ENCODE measurements around the gene PTPRD.
"Not testable (repeated sequence)": the region's sequence is repeated elsewhere in the genome, so short reads cannot be mapped to it uniquely, and the experiment has no call there.

The PTPRD gene

DNA sequence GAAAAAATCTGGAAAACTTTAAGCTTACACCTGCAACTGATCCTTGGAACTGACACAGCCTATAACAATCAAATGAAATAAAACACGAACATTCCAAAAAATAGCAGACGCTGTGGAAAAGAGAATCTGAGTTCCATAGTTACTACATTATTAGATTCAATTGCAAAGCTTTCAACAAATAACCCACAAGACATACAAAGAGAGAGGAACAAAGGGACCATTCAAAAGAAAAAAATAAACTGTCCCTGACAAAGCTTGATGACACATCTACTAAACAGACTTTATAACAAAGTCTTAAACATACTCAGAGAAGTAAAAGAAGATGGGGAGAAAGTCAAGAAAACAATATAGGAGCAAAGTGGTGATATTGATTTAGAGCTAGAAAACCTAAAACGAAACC lies 1123.6 kb downstream of the PTPRD start:
- H3K4me3 Mint-ChIP-seq, result no peak overlapping the region
- no peak overlapping the region for H3K27ac Mint-ChIP-seq
- ATAC-seq (no peak), DNase-seq (ENCODE audit: low spot score in 2 of 2) (no peak)
- peaks cover 14% of the 10 kb centered on the region for H3K9me3 Mint-ChIP-seq
- no peaks in the 10 kb centered on the region for H3K4me1 Mint-ChIP-seq
- H3K36me3 Mint-ChIP-seq, result no peaks in the 10 kb centered on the region

DNA sequence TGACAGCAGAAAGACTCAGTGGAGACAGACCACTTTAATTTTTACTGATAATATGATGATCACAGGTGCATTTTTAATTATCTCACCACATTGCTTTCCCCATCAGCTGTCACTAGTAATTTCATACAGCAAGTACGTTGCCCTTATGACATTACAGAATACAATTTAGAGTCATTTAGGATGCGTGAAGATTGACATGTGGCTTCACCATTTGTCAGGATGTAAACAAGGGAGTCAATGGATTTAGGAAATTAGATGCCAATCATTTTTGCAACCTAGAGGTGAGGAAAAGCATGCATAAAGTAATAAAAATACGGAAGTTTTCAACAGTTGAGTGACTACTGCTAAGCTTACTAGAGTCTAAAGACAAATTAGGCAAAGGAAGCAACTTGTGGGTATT lies 1129.6 kb downstream of the PTPRD start:
- Mint-ChIP-seq H3K4me3 (no peak overlapping the region), H3K27ac (no peak overlapping the region), H3K4me1 (no peaks in the 10 kb centered on the region), H3K36me3 (no peaks in the 10 kb centered on the region), H3K9me3 (peaks cover 7% of the 10 kb centered on the region)
- no peak for DNase-seq (ENCODE audit: low spot score in 2 of 2)
- ATAC-seq, result no peak

DNA sequence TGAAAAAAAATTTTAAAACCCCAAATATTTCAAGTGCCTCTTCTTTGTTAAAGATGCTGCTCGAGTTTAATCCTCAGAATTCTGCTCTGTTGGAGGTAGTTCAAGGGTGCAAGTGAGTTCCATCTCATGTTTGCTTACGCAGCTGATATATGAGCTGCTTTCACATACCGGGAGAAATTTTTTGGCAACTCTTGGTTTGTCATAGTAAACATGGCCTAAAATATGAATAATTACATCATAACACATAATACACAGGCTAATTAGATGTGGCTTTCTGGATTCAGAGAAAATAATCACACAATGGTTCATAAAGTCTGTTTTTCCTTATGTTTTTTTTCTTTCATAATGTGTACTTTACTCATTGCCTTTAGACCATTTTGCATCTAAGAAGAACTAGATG lies 1134.1 kb downstream of the PTPRD start:
- ATAC-seq (no peak), DNase-seq (ENCODE audit: low spot score in 2 of 2) (no peak)
- H3K4me1 Mint-ChIP-seq, result no peaks in the 10 kb centered on the region
- no peak overlapping the region for H3K27ac Mint-ChIP-seq
- no peaks in the 10 kb centered on the region for H3K36me3 Mint-ChIP-seq
- H3K4me3 Mint-ChIP-seq, result no peak overlapping the region
- peaks cover 4% of the 10 kb centered on the region for H3K9me3 Mint-ChIP-seq

DNA sequence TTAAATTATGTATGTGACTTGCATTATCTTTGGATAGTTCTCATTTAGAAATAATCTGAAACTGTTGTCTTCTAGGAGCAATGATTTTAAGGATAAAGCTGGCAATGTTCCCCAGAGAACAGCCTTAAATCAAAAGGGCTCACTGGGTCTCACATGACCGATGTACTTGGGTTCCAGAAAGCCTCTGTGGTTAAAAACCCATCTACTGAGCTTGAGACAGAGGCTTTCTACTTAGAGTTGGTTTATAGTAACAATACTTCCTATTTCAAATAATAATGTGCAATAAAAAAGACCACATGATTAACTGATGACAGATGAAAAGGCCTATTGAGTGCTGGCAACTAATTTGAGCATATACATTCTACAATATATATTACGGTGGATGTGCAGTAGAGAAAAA lies 1143.5 kb downstream of the PTPRD start:
- no peak overlapping the region for H3K4me3 Mint-ChIP-seq
- H3K27ac Mint-ChIP-seq, result no peak overlapping the region
- H3K4me1 Mint-ChIP-seq, result no peaks in the 10 kb centered on the region
- peaks cover 2% of the 10 kb centered on the region for H3K9me3 Mint-ChIP-seq
- ATAC-seq (no peak), DNase-seq (ENCODE audit: low spot score in 2 of 2) (no peak)
- H3K36me3 Mint-ChIP-seq, result no peaks in the 10 kb centered on the region

DNA sequence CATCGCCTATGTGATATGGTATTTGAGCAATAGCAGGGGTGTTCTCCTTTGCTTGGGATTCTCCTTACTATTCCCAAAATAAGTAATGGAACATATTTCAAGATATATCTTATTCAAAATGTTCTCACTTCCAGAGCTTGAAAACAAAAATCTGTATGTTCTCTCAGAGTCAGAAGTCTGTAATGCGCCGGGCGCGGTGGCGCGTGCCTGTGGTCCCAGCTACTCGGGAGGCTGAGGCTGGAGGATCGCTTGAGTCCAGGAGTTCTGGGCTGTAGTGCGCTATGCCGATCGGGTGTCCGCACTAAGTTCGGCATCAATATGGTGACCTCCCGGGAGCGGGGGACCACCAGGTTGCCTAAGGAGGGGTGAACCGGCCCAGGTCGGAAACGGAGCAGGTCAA lies 1170.9 kb downstream of the PTPRD start:
- H3K9me3 Mint-ChIP-seq; DNase-seq (ENCODE audit: low spot score in 2 of 2); ATAC-seq; H3K4me1 Mint-ChIP-seq; H3K36me3 Mint-ChIP-seq; H3K4me3 Mint-ChIP-seq; H3K27ac Mint-ChIP-seq: not testable (repeated sequence)

DNA sequence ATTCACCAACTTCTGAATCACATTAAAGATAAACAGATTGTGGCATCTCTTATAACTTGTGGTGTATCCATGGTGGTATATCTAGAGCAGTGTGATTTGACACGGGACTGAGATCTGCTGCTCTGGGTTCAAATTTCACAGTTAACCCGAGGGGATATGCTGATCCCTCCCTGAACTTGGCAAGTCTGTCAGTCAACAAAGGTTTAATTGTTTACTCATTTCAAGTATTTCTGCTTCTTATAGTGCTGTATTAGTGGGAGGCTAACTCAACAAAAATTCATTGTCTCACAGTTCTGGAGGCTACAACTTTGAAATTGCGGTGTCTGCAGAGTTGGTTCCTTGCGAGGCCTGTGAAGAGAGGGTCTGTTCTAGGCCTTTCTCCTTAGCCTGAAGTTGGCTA lies 1175.2 kb downstream of the PTPRD start:
- ATAC-seq (no peak), DNase-seq (ENCODE audit: low spot score in 2 of 2) (no peak)
- Mint-ChIP-seq H3K4me3 (no peak overlapping the region), H3K9me3 (peaks cover 12% of the 10 kb centered on the region), H3K4me1 (no peaks in the 10 kb centered on the region), H3K27ac (no peak overlapping the region), H3K36me3 (no peaks in the 10 kb centered on the region)

DNA sequence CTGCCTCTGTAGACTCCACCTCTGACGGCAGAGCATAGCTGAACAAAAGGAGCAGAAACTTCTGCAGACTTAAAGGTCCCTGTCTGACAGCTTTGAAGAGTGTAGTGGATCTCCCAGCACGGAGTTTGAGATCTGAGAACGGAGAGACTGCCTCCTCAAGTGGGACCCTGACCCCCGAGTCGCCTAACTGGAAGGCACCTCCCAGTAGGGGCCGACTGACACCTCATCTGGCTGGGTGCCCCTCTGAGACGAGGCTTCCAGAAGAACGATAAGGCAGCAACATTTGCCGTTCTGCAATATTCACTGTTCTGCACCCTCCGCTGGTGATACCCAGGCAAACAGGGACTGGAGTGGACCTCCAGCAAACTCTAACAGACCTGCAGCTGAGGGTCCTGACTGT lies 1186.3 kb downstream of the PTPRD start:
- ATAC-seq; H3K4me1 Mint-ChIP-seq; H3K27ac Mint-ChIP-seq; H3K4me3 Mint-ChIP-seq; DNase-seq (ENCODE audit: low spot score in 2 of 2); H3K36me3 Mint-ChIP-seq: not testable (repeated sequence)
- peaks cover 16% of the 10 kb centered on the region for H3K9me3 Mint-ChIP-seq

DNA sequence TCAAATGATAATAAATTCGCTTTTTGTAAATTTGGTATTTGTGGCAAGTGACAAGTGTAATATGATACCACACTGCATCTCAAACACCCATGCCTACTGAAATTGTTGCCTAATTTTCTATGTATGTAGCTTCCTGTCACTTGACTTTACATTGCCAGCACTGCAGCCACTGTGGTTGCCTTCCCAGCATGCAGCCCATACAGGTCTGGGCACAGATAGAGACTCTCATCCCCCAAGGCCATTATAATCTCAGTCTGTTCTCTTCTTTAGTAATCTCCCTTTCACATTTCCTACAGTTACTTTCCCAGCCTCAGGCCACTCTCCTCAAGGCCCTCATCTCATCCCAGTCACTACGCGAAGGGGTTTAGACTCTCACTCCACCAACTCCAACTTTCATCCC lies 1200.6 kb downstream of the PTPRD start:
- DNase-seq (ENCODE audit: low spot score in 2 of 2) (no peak), ATAC-seq (no peak)
- Mint-ChIP-seq H3K27ac (no peak overlapping the region), H3K4me3 (no peak overlapping the region), H3K4me1 (no peaks in the 10 kb centered on the region), H3K9me3 (peaks cover 10% of the 10 kb centered on the region), H3K36me3 (no peaks in the 10 kb centered on the region)

DNA sequence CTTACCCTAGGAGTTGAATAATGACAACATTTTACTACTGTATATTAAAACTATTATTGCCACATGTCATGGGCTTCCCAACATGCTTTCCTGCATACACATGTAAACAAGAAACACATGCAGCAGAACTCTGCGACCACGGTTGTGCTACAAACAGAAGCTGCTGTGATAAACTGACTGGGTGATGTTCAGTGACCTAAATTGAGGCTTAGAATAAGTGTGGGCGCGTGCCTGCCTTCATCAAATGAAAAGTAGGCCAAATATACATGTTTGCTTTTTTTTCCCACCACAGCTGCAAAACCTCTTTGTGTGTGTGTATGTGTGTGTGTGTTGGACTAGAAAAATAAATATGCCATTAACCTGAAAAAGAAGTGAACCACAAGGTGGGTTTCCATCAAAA lies 1202.1 kb downstream of the PTPRD start:
- Mint-ChIP-seq H3K9me3 (peaks cover 5% of the 10 kb centered on the region), H3K27ac (no peak overlapping the region), H3K4me3 (no peak overlapping the region), H3K36me3 (no peaks in the 10 kb centered on the region), H3K4me1 (no peaks in the 10 kb centered on the region)
- no peak for DNase-seq (ENCODE audit: low spot score in 2 of 2)
- ATAC-seq, result no peak

DNA sequence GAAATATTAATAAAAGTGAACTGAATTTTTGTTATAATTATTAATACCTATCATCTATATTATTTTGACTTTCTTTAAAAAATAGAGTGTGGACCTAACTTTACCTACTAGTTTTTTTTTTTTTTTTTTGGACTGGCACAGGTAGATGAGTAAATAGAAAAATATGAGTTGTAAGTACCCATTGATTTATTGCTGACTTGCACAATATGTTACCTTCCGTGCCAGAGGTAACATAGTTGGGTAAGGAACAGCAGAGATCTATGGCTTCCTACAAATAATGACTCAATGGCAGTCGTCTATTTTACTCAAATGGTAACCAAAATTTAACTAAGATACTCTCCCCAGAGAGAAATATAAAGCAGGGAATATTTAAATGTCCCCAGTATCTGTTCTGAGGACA lies 1212.8 kb downstream of the PTPRD start:
- no peak overlapping the region for H3K27ac Mint-ChIP-seq

DNA sequence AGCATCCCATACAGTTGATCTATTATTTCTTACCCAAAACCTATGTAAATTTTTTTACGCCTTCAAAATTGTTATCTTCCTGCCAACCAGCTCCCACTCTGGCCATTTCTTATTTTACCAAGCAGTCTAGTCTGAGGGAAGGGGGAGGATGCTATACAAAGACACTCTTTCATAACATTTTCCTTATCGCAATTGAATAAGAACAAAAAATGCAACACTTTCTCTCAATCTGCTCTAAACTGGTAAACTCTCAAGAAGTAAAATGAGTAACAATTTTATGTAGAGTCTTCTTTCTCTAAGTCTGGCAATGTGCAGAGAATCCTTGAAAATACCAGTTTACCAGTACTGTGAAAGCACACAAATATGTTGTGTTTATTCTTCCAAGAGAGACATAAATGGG lies 1216.3 kb downstream of the PTPRD start:
- ATAC-seq, result no peak
- Mint-ChIP-seq H3K4me3 (no peak overlapping the region), H3K4me1 (no peaks in the 10 kb centered on the region), H3K27ac (no peak overlapping the region), H3K9me3 (peaks cover 9% of the 10 kb centered on the region), H3K36me3 (no peaks in the 10 kb centered on the region)
- no peak for DNase-seq (ENCODE audit: low spot score in 2 of 2)

More for the DNA sequence above, 1212.8 kb downstream of the PTPRD start:
- no peak overlapping the region for H3K4me3 Mint-ChIP-seq
- DNase-seq (ENCODE audit: low spot score in 2 of 2) (no peak), ATAC-seq (no peak)
- H3K36me3 Mint-ChIP-seq, result no peaks in the 10 kb centered on the region
- no peaks in the 10 kb centered on the region for H3K4me1 Mint-ChIP-seq
- peaks cover 22% of the 10 kb centered on the region for H3K9me3 Mint-ChIP-seq

DNA sequence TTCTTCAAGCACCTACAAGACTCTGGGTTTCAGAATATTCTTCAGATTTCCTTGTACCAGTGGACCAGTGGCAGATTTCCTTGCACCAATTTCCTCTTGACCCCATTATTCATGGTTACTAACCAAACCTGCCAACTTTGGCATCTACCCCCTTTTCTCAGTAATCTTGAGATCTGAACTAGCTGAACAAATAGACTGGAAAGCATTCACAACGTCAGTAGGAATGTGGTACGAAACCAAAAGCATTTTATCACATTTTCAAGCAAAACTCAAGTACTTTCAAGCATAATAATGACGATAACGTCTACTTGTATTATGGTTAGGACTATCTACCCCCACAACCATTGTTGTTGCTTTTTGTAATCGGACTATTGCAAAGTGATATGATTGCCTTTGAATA lies 1217.3 kb downstream of the PTPRD start:
- ATAC-seq (no peak), DNase-seq (ENCODE audit: low spot score in 2 of 2) (no peak)
- Mint-ChIP-seq H3K27ac (no peak overlapping the region), H3K9me3 (peaks cover 9% of the 10 kb centered on the region), H3K36me3 (no peaks in the 10 kb centered on the region), H3K4me3 (no peak overlapping the region), H3K4me1 (no peaks in the 10 kb centered on the region)

DNA sequence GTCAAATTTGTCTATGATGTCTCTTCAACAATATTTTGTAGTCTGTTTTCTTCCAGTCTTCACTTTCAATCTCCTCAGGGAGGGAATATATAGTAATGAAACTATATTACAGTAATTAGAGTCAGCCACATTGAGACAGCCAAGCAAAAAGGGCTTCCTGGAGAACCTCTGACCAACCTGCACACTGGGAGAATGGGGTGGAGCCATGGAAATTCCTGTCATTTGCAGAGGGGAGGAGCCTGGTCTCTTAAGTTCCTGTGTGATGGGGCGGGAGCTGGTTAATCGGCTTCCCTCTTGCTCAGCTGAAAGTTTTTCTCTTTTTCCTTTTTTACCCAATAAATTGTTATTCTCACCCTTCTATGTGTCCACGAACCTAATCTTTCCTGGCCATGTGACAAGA lies 1220.0 kb downstream of the PTPRD start:
- H3K4me1 Mint-ChIP-seq, result no peaks in the 10 kb centered on the region
- H3K4me3 Mint-ChIP-seq, result no peak overlapping the region
- ATAC-seq, result no peak
- no peak overlapping the region for H3K27ac Mint-ChIP-seq
- H3K9me3 Mint-ChIP-seq, result peaks cover 12% of the 10 kb centered on the region
- no peak for DNase-seq (ENCODE audit: low spot score in 2 of 2)
- H3K36me3 Mint-ChIP-seq, result no peaks in the 10 kb centered on the region

DNA sequence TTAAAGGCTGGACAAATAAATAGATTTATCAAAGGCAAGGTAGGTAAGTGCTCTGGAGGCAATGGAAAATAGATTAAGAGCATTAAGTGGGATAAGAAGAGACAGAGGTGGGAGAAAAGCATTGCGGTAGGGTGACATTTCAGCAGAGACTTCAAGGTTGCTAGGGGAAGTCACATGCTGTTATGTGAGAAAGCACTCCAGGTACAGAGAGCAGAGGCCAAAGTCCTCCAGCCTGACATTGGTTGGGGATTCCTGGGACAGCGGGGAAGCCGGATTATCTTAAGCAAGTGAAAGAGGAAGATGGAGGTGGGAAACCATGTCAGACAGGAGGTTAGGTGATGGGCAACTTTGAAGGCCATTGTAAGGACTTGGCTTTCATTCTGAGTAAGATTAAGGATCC lies 1222.9 kb downstream of the PTPRD start:
- Mint-ChIP-seq H3K4me3 (no peak overlapping the region), H3K9me3 (peaks cover 11% of the 10 kb centered on the region), H3K27ac (no peak overlapping the region), H3K36me3 (no peaks in the 10 kb centered on the region), H3K4me1 (no peaks in the 10 kb centered on the region)
- ATAC-seq, result no peak
- DNase-seq (ENCODE audit: low spot score in 2 of 2), result no peak

DNA sequence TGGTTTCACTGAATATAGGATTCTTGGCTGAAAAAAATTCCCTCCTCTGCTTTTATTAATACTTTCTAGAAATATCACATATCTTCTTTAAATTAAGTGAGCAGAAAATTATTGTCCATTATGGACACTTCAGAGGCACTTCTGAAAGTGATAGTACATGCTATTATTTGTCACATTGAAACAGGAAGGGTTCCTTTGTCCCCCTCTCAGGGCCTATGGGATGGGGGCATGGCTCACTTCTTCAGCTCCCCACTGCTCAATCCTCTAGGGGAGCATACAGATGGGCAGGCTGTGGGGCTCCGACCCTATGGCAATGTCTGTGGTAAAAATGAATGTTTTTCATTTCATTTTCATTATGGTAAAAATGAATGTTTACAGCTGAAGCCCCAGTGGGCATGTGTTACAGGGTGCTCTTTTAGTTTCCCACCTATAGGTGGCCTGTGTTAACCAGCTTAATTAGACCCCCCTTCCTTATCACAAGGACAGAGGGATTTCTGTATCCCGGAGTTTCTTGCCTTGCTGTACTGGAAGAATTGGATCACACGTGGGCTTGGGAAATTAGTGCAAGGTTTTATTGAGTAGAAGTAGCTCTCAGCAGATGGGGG lies 1225.2 kb downstream of the PTPRD start:
- Mint-ChIP-seq H3K4me3 (no peak overlapping the region), H3K36me3 (no peaks in the 10 kb centered on the region), H3K4me1 (no peaks in the 10 kb centered on the region), H3K27ac (no peak overlapping the region), H3K9me3 (peaks cover 14% of the 10 kb centered on the region)
- DNase-seq (ENCODE audit: low spot score in 2 of 2) (no peak), ATAC-seq (no peak)

DNA sequence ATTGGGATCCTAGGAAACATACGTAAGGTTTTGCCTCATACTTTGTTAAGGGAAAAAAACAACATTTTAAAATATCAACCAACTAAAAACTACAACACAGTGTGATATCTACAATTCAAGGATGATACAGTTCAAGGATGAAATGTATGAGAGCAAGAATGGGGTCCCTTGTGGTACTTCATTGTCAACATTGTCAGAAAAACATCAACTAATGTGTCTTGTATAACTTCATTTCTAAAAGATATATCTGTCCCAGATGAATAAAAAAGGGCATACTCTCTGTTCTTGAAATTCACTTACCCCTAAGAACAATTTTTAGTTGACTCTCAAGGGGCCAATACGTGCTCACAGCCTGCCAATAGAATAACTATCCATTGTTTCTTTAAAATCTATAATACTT lies 1250.5 kb downstream of the PTPRD start:
- DNase-seq (ENCODE audit: low spot score in 2 of 2), result no peak
- no peak for ATAC-seq
- no peak overlapping the region for H3K4me3 Mint-ChIP-seq
- H3K9me3 Mint-ChIP-seq, result peaks cover 6% of the 10 kb centered on the region
- H3K27ac Mint-ChIP-seq, result no peak overlapping the region
- no peaks in the 10 kb centered on the region for H3K4me1 Mint-ChIP-seq
- H3K36me3 Mint-ChIP-seq, result no peaks in the 10 kb centered on the region

DNA sequence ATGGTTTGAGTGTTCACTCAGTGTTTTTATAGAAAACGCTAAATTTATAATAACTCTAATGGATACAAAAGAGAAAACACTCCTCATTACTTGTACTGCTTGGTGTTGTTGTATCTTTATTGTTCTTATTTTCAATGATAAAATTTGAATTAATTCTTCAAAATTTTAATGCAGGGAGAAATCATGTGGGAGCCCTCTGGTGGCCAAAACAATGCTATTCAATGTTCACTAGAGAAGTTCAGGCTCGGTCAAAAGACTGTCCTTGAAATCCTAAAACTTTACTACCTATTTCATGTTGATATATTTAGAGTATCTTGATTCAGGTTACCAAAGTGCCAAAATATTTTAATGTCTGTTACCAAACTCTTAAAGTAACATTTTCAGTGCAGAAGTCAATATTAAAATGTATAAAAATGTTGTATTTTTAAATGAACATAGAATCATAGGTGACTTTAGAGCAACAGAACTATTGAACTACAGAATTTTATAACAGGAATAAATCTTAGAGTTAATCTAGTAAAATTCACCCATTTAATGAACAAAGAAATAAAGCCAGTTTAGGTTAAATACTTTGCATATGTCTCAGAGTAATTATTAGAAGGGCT lies 1259.8 kb downstream of the PTPRD start:
- Mint-ChIP-seq H3K9me3 (no peaks in the 10 kb centered on the region), H3K36me3 (no peaks in the 10 kb centered on the region), H3K4me3 (no peak overlapping the region), H3K27ac (no peak overlapping the region), H3K4me1 (no peaks in the 10 kb centered on the region)
- no peak for DNase-seq (ENCODE audit: low spot score in 2 of 2)
- no peak for ATAC-seq

Data from stimulated activated effector memory CD8-positive, alpha-beta T cell treated with anti-CD3 and anti-CD28 coated beads, Interleukin-12 subunit alpha, Interleukin-12 subunit beta, amount 100 ng/mL, for 72 hours (primary cell).